ENCODE measurements around the gene ADD1. TPM values are rescaled to one million over a fixed set of nuclear protein-coding genes. Genes with fewer than 3 reads are reported as not detected.

Gene ADD1
- polyA plus RNA-seq, 1 donor = 183 TPM

- WGBS (ENCODE audit: insufficient coverage, low lambda C conversion rate) = no CpG with 5 or more reads among the region's 37 CpGs
- no peaks in the 10 kb centered on the region for H3K9me3 ChIP-seq (ENCODE audit: control insufficient read depth, low read depth, low read length)
- no peak overlapping the region for H3K27ac ChIP-seq (ENCODE audit: low read length)
- no peaks in the 10 kb centered on the region for H3K4me1 ChIP-seq (ENCODE audit: control insufficient read depth, insufficient read depth, low read length)
- DNase-seq = no peak
- no peak overlapping the region for H3K4me3 ChIP-seq (ENCODE audit: low read length)
- H3K27me3 ChIP-seq (ENCODE audit: control insufficient read depth, insufficient read depth, low read length) = no peaks in the 10 kb centered on the region
- peaks cover 81% of the 10 kb centered on the region for H3K36me3 ChIP-seq (ENCODE audit: control insufficient read depth, insufficient read depth, low read length)
Observed at GRCh38 chr4:2830632-2831610, 12.7 kb upstream of the ADD1 start.

- DNase-seq = no peak
- H3K4me3 ChIP-seq (ENCODE audit: low read length) = no peak overlapping the region
- peaks cover 86% of the 10 kb centered on the region for H3K36me3 ChIP-seq (ENCODE audit: control insufficient read depth, insufficient read depth, low read length)
- H3K27me3 ChIP-seq (ENCODE audit: control insufficient read depth, insufficient read depth, low read length) = no peaks in the 10 kb centered on the region
- H3K27ac ChIP-seq (ENCODE audit: low read length) = no peak overlapping the region
- WGBS (ENCODE audit: insufficient coverage, low lambda C conversion rate) = no CpG with 5 or more reads among the region's 36 CpGs
- no peaks in the 10 kb centered on the region for H3K9me3 ChIP-seq (ENCODE audit: control insufficient read depth, low read depth, low read length)
- no peaks in the 10 kb centered on the region for H3K4me1 ChIP-seq (ENCODE audit: control insufficient read depth, insufficient read depth, low read length)
Observed at GRCh38 chr4:2831611-2832308, 11.9 kb upstream of the ADD1 start.

GRCh38 chr4:2832309-2832980, 11.2 kb upstream of the ADD1 start:
- no peak overlapping the region for H3K27ac ChIP-seq (ENCODE audit: low read length)
- no CpG with 5 or more reads among the region's 20 CpGs for WGBS (ENCODE audit: insufficient coverage, low lambda C conversion rate)
- peaks cover 79% of the 10 kb centered on the region for H3K36me3 ChIP-seq (ENCODE audit: control insufficient read depth, insufficient read depth, low read length)
- no peak for DNase-seq
- no peaks in the 10 kb centered on the region for H3K9me3 ChIP-seq (ENCODE audit: control insufficient read depth, low read depth, low read length)
- H3K4me3 ChIP-seq (ENCODE audit: low read length) = no peak overlapping the region
- no peaks in the 10 kb centered on the region for H3K4me1 ChIP-seq (ENCODE audit: control insufficient read depth, insufficient read depth, low read length)
- no peaks in the 10 kb centered on the region for H3K27me3 ChIP-seq (ENCODE audit: control insufficient read depth, insufficient read depth, low read length)

GRCh38 chr4:2832981-2833670, 10.5 kb upstream of the ADD1 start:
- Histone ChIP-seq H3K36me3 (ENCODE audit: control insufficient read depth, insufficient read depth, low read length) (peaks cover 74% of the 10 kb centered on the region), H3K9me3 (ENCODE audit: control insufficient read depth, low read depth, low read length) (no peaks in the 10 kb centered on the region), H3K4me1 (ENCODE audit: control insufficient read depth, insufficient read depth, low read length) (no peaks in the 10 kb centered on the region), H3K4me3 (ENCODE audit: low read length) (no peak overlapping the region), H3K27me3 (ENCODE audit: control insufficient read depth, insufficient read depth, low read length) (no peaks in the 10 kb centered on the region), H3K27ac (ENCODE audit: low read length) (no peak overlapping the region)
- WGBS (ENCODE audit: insufficient coverage, low lambda C conversion rate) = no CpG with 5 or more reads among the region's 19 CpGs
- DNase-seq = no peak

- Histone ChIP-seq H3K9me3 (ENCODE audit: control insufficient read depth, low read depth, low read length) (no peaks in the 10 kb centered on the region), H3K4me3 (ENCODE audit: low read length) (no peak overlapping the region), H3K27me3 (ENCODE audit: control insufficient read depth, insufficient read depth, low read length) (no peaks in the 10 kb centered on the region), H3K4me1 (ENCODE audit: control insufficient read depth, insufficient read depth, low read length) (no peaks in the 10 kb centered on the region), H3K36me3 (ENCODE audit: control insufficient read depth, insufficient read depth, low read length) (peaks cover 70% of the 10 kb centered on the region), H3K27ac (ENCODE audit: low read length) (no peak overlapping the region)
- DNase-seq = no peak
- no CpG with 5 or more reads among the region's 7 CpGs for WGBS (ENCODE audit: insufficient coverage, low lambda C conversion rate)
Observed at GRCh38 chr4:2833671-2834000, 10.0 kb upstream of the ADD1 start.

GRCh38 chr4:2834001-2834921, 9.4 kb upstream of the ADD1 start:
- Histone ChIP-seq H3K9me3 (ENCODE audit: control insufficient read depth, low read depth, low read length) (no peaks in the 10 kb centered on the region), H3K27me3 (ENCODE audit: control insufficient read depth, insufficient read depth, low read length) (no peaks in the 10 kb centered on the region), H3K27ac (ENCODE audit: low read length) (no peak overlapping the region), H3K36me3 (ENCODE audit: control insufficient read depth, insufficient read depth, low read length) (peaks cover 64% of the 10 kb centered on the region), H3K4me3 (ENCODE audit: low read length) (no peak overlapping the region), H3K4me1 (ENCODE audit: control insufficient read depth, insufficient read depth, low read length) (no peaks in the 10 kb centered on the region)
- DNase-seq = no peak
- WGBS (ENCODE audit: insufficient coverage, low lambda C conversion rate) = no CpG with 5 or more reads among the region's 13 CpGs

- Histone ChIP-seq H3K27me3 (ENCODE audit: control insufficient read depth, insufficient read depth, low read length) (no peaks in the 10 kb centered on the region), H3K4me3 (ENCODE audit: low read length) (no peak overlapping the region), H3K9me3 (ENCODE audit: control insufficient read depth, low read depth, low read length) (no peaks in the 10 kb centered on the region), H3K4me1 (ENCODE audit: control insufficient read depth, insufficient read depth, low read length) (no peaks in the 10 kb centered on the region), H3K27ac (ENCODE audit: low read length) (no peak overlapping the region), H3K36me3 (ENCODE audit: control insufficient read depth, insufficient read depth, low read length) (peaks cover 48% of the 10 kb centered on the region)
- DNase-seq = no peak
- WGBS (ENCODE audit: insufficient coverage, low lambda C conversion rate) = no CpG with 5 or more reads among the region's 8 CpGs
Observed at GRCh38 chr4:2835978-2836377, 7.7 kb upstream of the ADD1 start.

GRCh38 chr4:2836391-2836859, 7.2 kb upstream of the ADD1 start:
- no peak for DNase-seq
- no CpG with 5 or more reads among the region's 5 CpGs for WGBS (ENCODE audit: insufficient coverage, low lambda C conversion rate)
- Histone ChIP-seq H3K4me3 (ENCODE audit: low read length) (no peak overlapping the region), H3K27ac (ENCODE audit: low read length) (no peak overlapping the region), H3K4me1 (ENCODE audit: control insufficient read depth, insufficient read depth, low read length) (no peaks in the 10 kb centered on the region), H3K27me3 (ENCODE audit: control insufficient read depth, insufficient read depth, low read length) (no peaks in the 10 kb centered on the region), H3K9me3 (ENCODE audit: control insufficient read depth, low read depth, low read length) (no peaks in the 10 kb centered on the region), H3K36me3 (ENCODE audit: control insufficient read depth, insufficient read depth, low read length) (peaks cover 44% of the 10 kb centered on the region)

- no CpG with 5 or more reads among the region's 20 CpGs for WGBS (ENCODE audit: insufficient coverage, low lambda C conversion rate)
- H3K4me1 ChIP-seq (ENCODE audit: control insufficient read depth, insufficient read depth, low read length) = no peaks in the 10 kb centered on the region
Observed at GRCh38 chr4:2837110-2837903, 6.3 kb upstream of the ADD1 start.

More at GRCh38 chr4:2837110-2837903, 6.3 kb upstream of the ADD1 start:
- Histone ChIP-seq H3K4me3 (ENCODE audit: low read length) (no peak overlapping the region), H3K36me3 (ENCODE audit: control insufficient read depth, insufficient read depth, low read length) (peaks cover 35% of the 10 kb centered on the region), H3K27ac (ENCODE audit: low read length) (peak overlapping the region; percentile 29), H3K9me3 (ENCODE audit: control insufficient read depth, low read depth, low read length) (no peaks in the 10 kb centered on the region), H3K27me3 (ENCODE audit: control insufficient read depth, insufficient read depth, low read length) (no peaks in the 10 kb centered on the region)
- DNase-seq = no peak

All from large intestine (tissue), 3 donors.